Peyer's patch (tissue), 4 donors: ENCODE measurements around the gene NRG3. TPM values are rescaled to one million over a fixed set of nuclear protein-coding genes. Genes with fewer than 3 reads are reported as not detected.
A peak's percentile ranks its signal among the peaks of the same experiment; 100 is the strongest.

Experiments
- DNase-seq, 3 donors: peaks; one replicate each; pipeline ENCODE4 v3.0.0-alpha.2; 2017 to 2019
- H3K27ac ChIP-seq, 4 donors: fragments of 200-600 bp; sonication (generic); one replicate each; pipeline ENCODE4 v1.5.1; 2016 to 2019
- H3K27me3 ChIP-seq, 2 donors: fragments of 200-600 bp; sonication (generic); one replicate each; pipeline ENCODE4 v1.5.1; 2019
- H3K36me3 ChIP-seq, 3 donors: fragments of 200-600 bp; sonication (generic); one replicate each; pipeline ENCODE4 v1.5.1; 2016 to 2019
- H3K4me1 ChIP-seq, 4 donors: fragments of 200-600 bp; sonication (generic); one replicate each; pipeline ENCODE4 v1.5.1; 2016 to 2019
- H3K4me3 ChIP-seq, 4 donors: fragments of 200-600 bp; sonication (generic); 1 replicate in 3 of 4; 2 replicates in 1 of 4; pipeline ENCODE4 v1.5.1; 2016 to 2019; ENCODE audit warnings: mild to moderate bottlenecking in 1 of 4
- H3K9me3 ChIP-seq, 4 donors: fragments of 200-600 bp; sonication (generic); one replicate each; pipeline ENCODE4 v1.5.1; 2016 to 2019; ENCODE audit warnings: mild to moderate bottlenecking in 1 of 4
- CTCF ChIP-seq, 6 experiments: fragments of 450-650 bp in 4 of 6; fragments of 200-600 bp in 2 of 6; sonication (generic) in 1 of 6; IDR thresholded peaks; one replicate each; pipeline ENCODE4 v1.5.1; 2017 to 2019; ENCODE audit warnings: antibody characterized with exemption in 6 of 6, mild to moderate bottlenecking in 3 of 6, moderate library complexity in 1 of 6
- POLR2A ChIP-seq, 2 donors: fragments of 450-650 bp; IDR thresholded peaks; one replicate each; pipeline ENCODE4 v1.5.1; 2017; ENCODE audit warnings: antibody characterized with exemption in 2 of 2, mild to moderate bottlenecking in 2 of 2, moderate library complexity in 2 of 2
- total RNA-seq, 4 donors: library from RNA; depleted of rRNA; stranded (reverse); fragments of >200 nt; gene quantifications; one replicate each; pipeline ENCODE4 v1.1.0, GENCODE V29; 2016

Gene NRG3
- total RNA-seq, 4 donors from 2014 or later = not detected

GRCh38 chr10:82778908-82779307 is 903.9 kb downstream of the NRG3 start:
- Histone ChIP-seq H3K4me1 (no peaks in the 10 kb centered on the region), H3K4me3 (no peak overlapping the region), H3K9me3 (peaks cover 0 to 3% (median 0%) of the 10 kb centered on the region in 4 donors), H3K27ac (no peak overlapping the region), H3K36me3 (no peaks in the 10 kb centered on the region), H3K27me3 (no peaks in the 10 kb centered on the region)
- TF ChIP-seq CTCF (IDR thresholded peaks at IDR 0.05) = no peak
- TF ChIP-seq POLR2A (IDR thresholded peaks at IDR 0.05) = no peak
- DNase-seq = no peak

DNA sequence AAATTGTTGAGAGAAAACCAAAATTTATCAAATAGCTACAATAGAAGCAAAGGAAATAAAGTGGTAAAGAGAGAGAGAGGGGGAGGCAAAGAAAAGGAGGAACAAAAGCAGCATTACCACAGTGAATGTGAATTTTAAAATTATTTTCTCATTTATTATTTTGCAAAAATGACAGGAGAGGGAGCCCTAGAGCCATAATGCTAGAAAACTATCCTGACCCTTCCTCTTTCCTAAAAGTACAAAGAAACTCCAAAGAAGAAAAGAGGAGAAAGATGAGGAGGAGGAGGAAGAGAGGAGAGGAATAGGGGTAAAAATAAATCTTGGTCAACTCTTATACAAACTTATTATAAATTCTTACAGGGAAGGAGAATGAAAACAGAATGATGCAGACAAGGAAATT is 921.5 kb downstream of the NRG3 start:
- peak in 1 of 6 experiments; percentile 5 for TF ChIP-seq CTCF (IDR thresholded peaks at IDR 0.05)
- TF ChIP-seq POLR2A (IDR thresholded peaks at IDR 0.05) = no peak
- no peak for DNase-seq
- Histone ChIP-seq H3K27me3 (no peaks in the 10 kb centered on the region), H3K27ac (no peak overlapping the region), H3K4me3 (no peak overlapping the region), H3K9me3 (no peaks in the 10 kb centered on the region), H3K4me1 (no peaks in the 10 kb centered on the region), H3K36me3 (no peaks in the 10 kb centered on the region)

GRCh38 chr10:82801289-82801688 is 926.3 kb downstream of the NRG3 start:
- no peak for DNase-seq
- TF ChIP-seq POLR2A (IDR thresholded peaks at IDR 0.05) (no peak), CTCF (IDR thresholded peaks at IDR 0.05) (no peak)
- Histone ChIP-seq H3K27me3 (no peaks in the 10 kb centered on the region), H3K9me3 (no peaks in the 10 kb centered on the region), H3K4me3 (no peak overlapping the region), H3K4me1 (no peaks in the 10 kb centered on the region), H3K36me3 (no peaks in the 10 kb centered on the region), H3K27ac (no peak overlapping the region)

DNA sequence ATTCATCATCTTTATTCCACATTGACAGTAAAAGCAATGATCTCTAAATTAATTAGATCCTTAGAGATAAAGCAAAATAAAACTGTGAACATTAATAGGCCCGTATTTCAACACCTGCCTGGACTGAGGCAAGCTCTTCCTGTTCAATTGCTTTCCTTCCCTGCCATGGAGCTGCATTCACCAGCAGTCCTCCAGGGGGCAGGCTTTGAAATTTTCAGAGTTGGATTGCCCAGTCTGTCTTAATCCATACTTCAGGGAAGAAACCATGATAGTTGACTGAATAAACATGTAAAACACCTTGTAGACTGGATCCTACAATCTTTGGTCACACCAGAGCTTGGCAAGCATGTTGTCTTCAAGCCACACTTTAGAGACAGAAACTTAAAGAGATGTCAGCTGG is 936.6 kb downstream of the NRG3 start:
- TF ChIP-seq CTCF (IDR thresholded peaks at IDR 0.05) = peak in 1 of 6 experiments; percentile 32
- no peak for TF ChIP-seq POLR2A (IDR thresholded peaks at IDR 0.05)
- H3K4me1 ChIP-seq = no peaks in the 10 kb centered on the region
- no peaks in the 10 kb centered on the region for H3K27me3 ChIP-seq
- no peak for DNase-seq
- no peaks in the 10 kb centered on the region for H3K9me3 ChIP-seq
- H3K36me3 ChIP-seq = no peaks in the 10 kb centered on the region
- no peak overlapping the region for H3K4me3 ChIP-seq
- no peak overlapping the region for H3K27ac ChIP-seq

GRCh38 chr10:82813856-82814255 is 938.9 kb downstream of the NRG3 start:
- Histone ChIP-seq H3K36me3 (no peaks in the 10 kb centered on the region), H3K27me3 (no peaks in the 10 kb centered on the region), H3K9me3 (no peaks in the 10 kb centered on the region), H3K27ac (no peak overlapping the region), H3K4me3 (no peak overlapping the region), H3K4me1 (no peaks in the 10 kb centered on the region)
- no peak for DNase-seq
- TF ChIP-seq CTCF (IDR thresholded peaks at IDR 0.05) (no peak), POLR2A (IDR thresholded peaks at IDR 0.05) (no peak)

GRCh38 chr10:82814635-82815034 is 939.6 kb downstream of the NRG3 start:
- no peak for DNase-seq
- no peaks in the 10 kb centered on the region for H3K4me1 ChIP-seq
- H3K4me3 ChIP-seq = no peak overlapping the region
- H3K27ac ChIP-seq = no peak overlapping the region
- no peaks in the 10 kb centered on the region for H3K9me3 ChIP-seq
- no peaks in the 10 kb centered on the region for H3K36me3 ChIP-seq
- TF ChIP-seq CTCF (IDR thresholded peaks at IDR 0.05) (no peak), POLR2A (IDR thresholded peaks at IDR 0.05) (no peak)
- no peaks in the 10 kb centered on the region for H3K27me3 ChIP-seq
